SK-N-SH (cell line): ENCODE measurements around the gene FOXP2. TPM values are rescaled to one million over a fixed set of nuclear protein-coding genes. Genes with fewer than 3 reads are reported as not detected.

Experiments used
- CTCF ChIA-PET: fragments of 300-600, 350-600 bp; formaldehyde crosslinking; extraction: SDS; loops from one replicate; lab custom pipeline; 2021; lab: Yijun Ruan, JAX
- POLR2A ChIA-PET: fragments of 350-600 bp; sonication (Branson Sonifier 250); formaldehyde crosslinking; extraction: SDS; loops from one replicate; lab custom pipeline; 2020; ENCODE audit warnings: antibody characterized with exemption, inconsistent platforms; lab: Yijun Ruan, JAX
- DNase-seq: peaks from one replicate; pipeline ENCODE4 v3.0.0; 2012
- H2AFZ ChIP-seq: fragments of 200-600 bp; sonication (generic); 2 replicates; pipeline ENCODE4 v1.8.1; 2016; ENCODE audit warnings: antibody characterized with exemption, mild to moderate bottlenecking, low read depth
- H3F3A ChIP-seq: fragments of 200-600 bp; sonication (generic); replicated peaks from 2 replicates; pipeline ENCODE3; 2016; ENCODE audit warnings: antibody characterized with exemption, mild to moderate bottlenecking; ENCODE audit not compliant: insufficient read depth
- H3K27ac ChIP-seq, 2 experiments: fragments of 200-500 bp in 1 of 2; fragments of 200-600 bp in 1 of 2; sonication (Bioruptor generic) in 1 of 2; sonication (generic), shearing (Covaris generic) in 1 of 2; 2 replicates each; pipeline versions ENCODE4 v1.5.1 to v1.6.1; 2014 to 2016; ENCODE audit warnings: low read depth in 2 of 2, inconsistent platforms in 1 of 2, low read length in 1 of 2, mild to moderate bottlenecking in 1 of 2, mixed read lengths in 1 of 2
- H3K27me3 ChIP-seq: fragments of 200-600 bp; sonication (generic), shearing (Covaris generic); 2 replicates; pipeline ENCODE4 v1.6.1; 2016; ENCODE audit warnings: mixed run types; ENCODE audit not compliant: insufficient read depth
- H3K36me3 ChIP-seq, 2 experiments: fragments of 200-500 bp in 1 of 2; fragments of 200-600 bp in 1 of 2; sonication (Bioruptor generic) in 1 of 2; sonication (generic) in 1 of 2; replicated peaks in 1 of 2; 2 replicates each; pipeline versions ENCODE3 to v1.5.1; 2014 to 2016; ENCODE audit warnings: low read length in 1 of 2, mild to moderate bottlenecking in 1 of 2; ENCODE audit not compliant: insufficient read depth in 2 of 2, control insufficient read depth in 1 of 2
- H3K4me1 ChIP-seq, 2 experiments: fragments of 200-500 bp in 1 of 2; fragments of 200-600 bp in 1 of 2; sonication (Bioruptor generic) in 1 of 2; sonication (generic), shearing (Covaris generic) in 1 of 2; 2 replicates each; pipeline versions ENCODE4 v1.5.1 to v1.6.1; 2014 to 2016; ENCODE audit warnings: low read depth in 1 of 2, low read length in 1 of 2, mixed run types in 1 of 2; ENCODE audit not compliant: insufficient read depth in 2 of 2, control insufficient read depth in 1 of 2
- H3K4me2 ChIP-seq: fragments of 200-600 bp; sonication (generic), shearing (Covaris generic); 2 replicates; pipeline ENCODE4 v1.6.1; 2017; ENCODE audit warnings: mixed run types
- H3K4me3 ChIP-seq, 2 experiments: fragments of 200-500 bp in 1 of 2; fragments of 200-600 bp in 1 of 2; sonication (Bioruptor generic) in 1 of 2; sonication (generic), shearing (Covaris generic) in 1 of 2; 2 replicates each; pipeline versions ENCODE4 v1.5.1 to v1.8.1; 2014 to 2016; ENCODE audit warnings: low read depth in 2 of 2, inconsistent platforms in 1 of 2, low read length in 1 of 2, mild to moderate bottlenecking in 1 of 2, mixed read lengths in 1 of 2, moderate library complexity in 1 of 2
- H3K79me2 ChIP-seq: fragments of 200-600 bp; sonication (generic); 2 replicates; pipeline ENCODE4 v1.8.1; 2017; ENCODE audit warnings: mild to moderate bottlenecking; ENCODE audit not compliant: insufficient read depth
- H3K9ac ChIP-seq: fragments of 200-600 bp; sonication (generic); 2 replicates; pipeline ENCODE4 v1.6.1; 2017; ENCODE audit warnings: mixed run types
- H3K9me2 ChIP-seq: fragments of 200-600 bp; sonication (generic); 2 replicates; pipeline ENCODE4 v1.6.1; 2017; ENCODE audit warnings: mixed run types
- H3K9me3 ChIP-seq: fragments of 200-600 bp; sonication (generic); 2 replicates; pipeline ENCODE4 v1.6.1; 2017; ENCODE audit warnings: mixed run types, mild to moderate bottlenecking, moderate library complexity
- H4K20me1 ChIP-seq: fragments of 200-600 bp; sonication (generic); 2 replicates; pipeline ENCODE4 v1.6.1; 2017; ENCODE audit warnings: mild to moderate bottlenecking, mixed run types; ENCODE audit not compliant: insufficient read depth
- FOXM1 ChIP-seq: IDR thresholded peaks from 2 replicates; pipeline ENCODE4 v1.4.0; 2012; ENCODE audit warnings: low read depth, mild to moderate bottlenecking
- GATA2 ChIP-seq: sonication (generic); formaldehyde crosslinking; IDR thresholded peaks from 2 replicates; pipeline ENCODE4 v1.5.0; 2020; ENCODE audit warnings: mild to moderate bottlenecking, missing genetic modification reagents
- MAX ChIP-seq: IDR thresholded peaks from 2 replicates; pipeline ENCODE4 v1.4.0; 2012; ENCODE audit warnings: low read depth
- POLR2AphosphoS5 ChIP-seq: IDR thresholded peaks from 2 replicates; pipeline ENCODE4 v1.6.1; 2012; ENCODE audit warnings: low read depth, low read length
- RCOR1 ChIP-seq: fragments of 150-350 bp; IDR thresholded peaks from 2 replicates; pipeline ENCODE4 v1.6.1; 2017; ENCODE audit warnings: antibody characterized with exemption, low read length
- REST ChIP-seq: IDR thresholded peaks from 2 replicates; pipeline ENCODE4 v1.6.1; 2012; ENCODE audit warnings: mild to moderate bottlenecking, low read depth, low read length, moderate library complexity
- SIN3A ChIP-seq: IDR thresholded peaks from 2 replicates; pipeline ENCODE4 v1.6.1; 2012; ENCODE audit warnings: low read depth, mild to moderate bottlenecking, low read length, moderate library complexity, borderline replicate concordance
- SMC3 ChIP-seq: IDR thresholded peaks from 2 replicates; pipeline ENCODE4 v1.6.1; 2012; ENCODE audit warnings: low read depth, low read length, improper control_type of control experiment
- TEAD4 ChIP-seq: IDR thresholded peaks from 2 replicates; pipeline ENCODE4 v1.4.0; 2012; ENCODE audit warnings: mild to moderate bottlenecking, borderline replicate concordance; ENCODE audit not compliant: insufficient read depth
- USF2 ChIP-seq: fragments of 150-350 bp; IDR thresholded peaks from 2 replicates; pipeline ENCODE4 v1.6.1; 2017; ENCODE audit warnings: antibody characterized with exemption, low read length, low read depth, borderline replicate concordance
- ZBTB33 ChIP-seq: IDR thresholded peaks from 2 replicates; pipeline ENCODE4 v1.4.0; 2012; ENCODE audit warnings: low read depth, borderline replicate concordance
- WGBS: methylation state at CpG from one replicate; pipeline ENCODE4 v1.1.6; 2017; ENCODE audit warnings: low lambda C conversion rate; 5-methylcytosine and 5-hydroxymethylcytosine counted together
- polyA plus RNA-seq, 3 experiments: library from polyadenylated mRNA; depleted of rRNA; stranded (reverse); fragments of >200 nt; gene quantifications; 2 replicates each; pipeline ENCODE4 v1.2.3, GENCODE V29; 2012

FOXP2 gene
- polyA plus RNA-seq, 1 of the 3 experiments (the other 2 are of a cell fraction), result not detected

- H3K9me3 ChIP-seq, result no peaks in the 10 kb centered on the region
- ChIA-PET CTCF (no interaction called here), POLR2A (no interaction called here)
- WGBS, result 7% methylated on average over 1 of the region's 1 CpG
- TF ChIP-seq USF2, result no peak
- TF ChIP-seq SIN3A, result no peak
- no peak for TF ChIP-seq POLR2AphosphoS5
- TF ChIP-seq ZBTB33, result no peak
- no peak for TF ChIP-seq GATA2 (CRISPR knock-in tag)
- TF ChIP-seq TEAD4, result no peak
- no peak for TF ChIP-seq SMC3
- TF ChIP-seq MAX, result no peak
- no peak overlapping the region for H3K4me3 ChIP-seq
- H3K27ac ChIP-seq, result no peak overlapping the region
- DNase-seq, result no peak
- H3K36me3 ChIP-seq, result no peaks in the 10 kb centered on the region
- H3K4me1 ChIP-seq, result no peaks in the 10 kb centered on the region
- no peak overlapping the region for H3K4me2 ChIP-seq
- H3K27me3 ChIP-seq, result no peaks in the 10 kb centered on the region
- no peaks in the 10 kb centered on the region for H4K20me1 ChIP-seq
- no peaks in the 10 kb centered on the region for H3K9me2 ChIP-seq
- H2AFZ ChIP-seq, result no peak overlapping the region
- no peak overlapping the region for H3K9ac ChIP-seq
- H3K79me2 ChIP-seq, result no peaks in the 10 kb centered on the region
- no peaks in the 10 kb centered on the region for H3F3A ChIP-seq
Observed at GRCh38 chr7:114639451-114639850, 224.8 kb downstream of the FOXP2 start.

- H4K20me1 ChIP-seq, result no peaks in the 10 kb centered on the region
- H3F3A ChIP-seq, result no peaks in the 10 kb centered on the region
- 10% methylated on average over 8 of the region's 8 CpGs for WGBS
- TF ChIP-seq GATA2 (CRISPR knock-in tag), result no peak
- TF ChIP-seq REST, result no peak
- TF ChIP-seq RCOR1, result no peak
- no peak for TF ChIP-seq SIN3A
- no peak for TF ChIP-seq FOXM1
- TF ChIP-seq MAX, result no peak
- H3K4me3 ChIP-seq, result no peak overlapping the region
- no peaks in the 10 kb centered on the region for H3K79me2 ChIP-seq
- no peaks in the 10 kb centered on the region for H3K36me3 ChIP-seq
- H3K27me3 ChIP-seq, result no peaks in the 10 kb centered on the region
- H2AFZ ChIP-seq, result no peak overlapping the region
- no peak overlapping the region for H3K9ac ChIP-seq
- H3K9me3 ChIP-seq, result no peaks in the 10 kb centered on the region
- DNase-seq, result no peak
- H3K27ac ChIP-seq, result no peak overlapping the region
- no peaks in the 10 kb centered on the region for H3K4me1 ChIP-seq
- no peak overlapping the region for H3K4me2 ChIP-seq
- ChIA-PET POLR2A (no interaction called here), CTCF (no interaction called here)
- H3K9me2 ChIP-seq, result no peaks in the 10 kb centered on the region
Observed at GRCh38 chr7:114644455-114644854, 229.8 kb downstream of the FOXP2 start.
